Eye (tissue), 1 donor: ENCODE data around the gene C12orf76.
"Not testable (repeated sequence)": the region's sequence is repeated elsewhere in the genome, so short reads cannot be mapped to it uniquely, and the experiment has no call there.

Source experiments
- DNase-seq: peaks from one replicate; pipeline ENCODE4 v3.0.0-alpha.2; 2015

Gene C12orf76

DNA sequence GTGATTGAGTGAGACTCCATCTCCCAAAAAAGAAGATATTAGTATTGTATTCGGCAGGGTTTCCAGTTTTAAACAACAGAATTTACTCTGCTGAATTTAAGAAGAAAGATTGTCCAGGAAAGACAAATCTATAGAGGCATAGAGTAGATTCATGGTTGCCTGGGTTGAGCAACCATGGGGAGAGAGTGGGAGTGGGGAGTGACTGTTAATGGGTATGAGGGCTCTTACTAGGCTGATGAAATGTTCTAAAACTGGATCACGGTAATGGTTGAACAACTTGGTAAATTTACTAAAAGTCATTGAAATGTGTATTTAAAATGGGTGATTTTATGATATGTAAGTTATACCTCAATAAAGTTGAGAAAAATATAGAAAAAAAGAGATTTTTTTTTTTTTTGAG, 13.9 kb upstream of the C12orf76 start:
- DNase-seq: no peak

- DNase-seq: no peak
Measured at GRCh38 chr12:110059651-110060000, 11.3 kb upstream of the C12orf76 start.

DNA sequence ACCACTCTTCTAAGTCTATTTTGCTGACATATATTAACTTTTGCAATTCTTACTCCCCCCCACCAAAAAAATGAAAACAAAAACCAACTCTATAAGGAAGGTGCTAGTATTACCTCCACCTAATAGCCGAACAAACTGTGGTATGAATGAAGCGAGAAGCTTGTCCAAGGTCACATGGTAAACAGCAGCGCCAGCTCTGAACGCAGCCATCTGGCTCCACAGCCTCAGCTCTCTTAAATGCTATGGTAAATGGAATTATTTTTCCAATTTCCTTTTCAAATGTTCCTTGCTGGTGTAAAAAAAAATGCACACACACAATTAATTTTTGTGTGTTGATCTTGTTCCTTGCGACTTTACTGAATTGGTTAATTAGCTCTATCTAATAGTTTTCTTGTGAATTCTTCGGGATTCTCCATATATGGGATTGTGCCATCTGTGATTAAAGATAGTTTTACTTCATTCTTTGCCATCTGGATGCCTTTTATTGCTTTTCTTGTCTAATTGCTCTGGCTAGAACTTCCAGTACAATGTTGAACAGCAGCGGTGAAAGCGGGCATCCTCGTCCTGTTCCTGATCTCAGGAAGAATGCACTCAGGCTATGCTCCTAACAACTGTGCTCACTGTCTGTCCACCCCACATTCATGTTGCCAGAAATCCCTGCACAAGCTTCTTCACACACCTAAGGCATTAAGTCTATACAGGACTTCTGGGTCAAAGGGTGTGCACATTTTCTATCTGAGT, 10.7 kb upstream of the C12orf76 start:
- DNase-seq: no peak

GRCh38 chr12:110056643-110057042, 8.3 kb upstream of the C12orf76 start:
- not testable (repeated sequence) for DNase-seq

DNA sequence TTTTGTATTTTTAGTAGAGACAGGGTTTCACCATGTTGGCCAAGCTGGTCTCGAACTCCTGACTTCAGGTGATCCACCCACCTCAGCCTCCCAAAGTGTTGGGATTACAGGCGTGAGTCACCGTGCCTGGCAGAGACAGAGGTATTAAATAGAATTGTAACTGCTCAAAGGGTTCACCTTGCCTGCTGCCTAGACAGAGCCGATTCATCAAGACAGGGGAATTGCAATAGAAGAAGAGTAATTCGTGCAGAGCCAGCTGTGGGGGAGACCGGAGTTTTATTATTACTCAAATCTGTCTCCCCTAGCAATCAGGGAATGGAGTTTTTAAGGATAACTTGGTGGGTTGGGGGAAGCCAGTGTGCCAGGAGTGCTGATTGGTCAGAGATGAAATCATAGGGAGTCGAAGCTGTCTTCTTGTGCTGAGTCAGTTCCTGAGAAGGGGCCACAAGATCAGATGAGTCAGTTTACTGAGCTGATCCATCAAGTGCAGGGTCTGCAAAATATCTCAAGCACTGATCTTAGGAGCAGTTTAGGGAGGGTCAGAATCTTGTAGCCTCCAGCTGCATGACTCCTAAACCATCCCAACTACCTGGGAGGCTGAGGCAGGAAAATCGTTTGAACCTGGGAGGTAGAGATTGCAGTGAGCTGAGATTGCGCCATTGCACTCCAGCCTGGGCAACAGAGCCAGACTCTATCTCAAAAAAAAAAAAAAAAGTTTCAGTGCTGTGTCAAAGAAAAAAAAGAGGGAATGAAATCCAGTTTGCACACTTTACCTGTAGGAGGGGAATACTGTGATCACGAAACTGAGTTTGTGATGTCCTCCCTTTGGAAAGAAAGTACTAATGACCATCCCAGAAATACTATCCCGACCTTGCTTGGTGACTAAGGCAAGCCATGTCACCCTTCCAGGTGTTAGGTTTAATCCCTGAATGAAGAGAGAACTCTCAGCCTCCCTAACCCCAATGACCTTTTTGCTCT, 7.3 kb upstream of the C12orf76 start:
- not testable (repeated sequence) for DNase-seq

DNA sequence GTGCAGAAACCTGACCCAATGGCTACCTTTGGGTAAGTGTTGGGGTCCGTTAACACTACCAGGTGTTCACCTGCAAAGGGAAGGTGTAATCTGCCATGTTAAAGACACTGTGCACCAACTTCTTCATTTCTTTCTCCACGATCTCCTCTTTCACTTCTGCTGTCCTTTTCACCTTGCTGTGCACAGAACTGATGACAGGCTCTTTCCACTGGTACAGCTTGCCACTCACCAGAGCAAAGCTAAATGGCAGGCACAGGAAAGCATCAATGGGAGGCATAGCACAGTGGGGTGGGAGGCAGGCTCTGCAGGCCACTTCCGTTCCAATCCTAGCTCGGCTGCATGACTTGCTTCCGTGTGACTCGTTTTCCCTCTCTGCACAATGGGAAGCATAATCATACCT, 2.6 kb upstream of the C12orf76 start:
- DNase-seq: no peak

GRCh38 chr12:110049666-110050065, 1.3 kb upstream of the C12orf76 start:
- not testable (repeated sequence) for DNase-seq

- not testable (repeated sequence) for DNase-seq
Measured at GRCh38 chr12:110049034-110049433, 712 bp upstream of the C12orf76 start.

GRCh38 chr12:110047297-110047940, 903 bp downstream of the C12orf76 start:
- DNase-seq: no peak

DNA sequence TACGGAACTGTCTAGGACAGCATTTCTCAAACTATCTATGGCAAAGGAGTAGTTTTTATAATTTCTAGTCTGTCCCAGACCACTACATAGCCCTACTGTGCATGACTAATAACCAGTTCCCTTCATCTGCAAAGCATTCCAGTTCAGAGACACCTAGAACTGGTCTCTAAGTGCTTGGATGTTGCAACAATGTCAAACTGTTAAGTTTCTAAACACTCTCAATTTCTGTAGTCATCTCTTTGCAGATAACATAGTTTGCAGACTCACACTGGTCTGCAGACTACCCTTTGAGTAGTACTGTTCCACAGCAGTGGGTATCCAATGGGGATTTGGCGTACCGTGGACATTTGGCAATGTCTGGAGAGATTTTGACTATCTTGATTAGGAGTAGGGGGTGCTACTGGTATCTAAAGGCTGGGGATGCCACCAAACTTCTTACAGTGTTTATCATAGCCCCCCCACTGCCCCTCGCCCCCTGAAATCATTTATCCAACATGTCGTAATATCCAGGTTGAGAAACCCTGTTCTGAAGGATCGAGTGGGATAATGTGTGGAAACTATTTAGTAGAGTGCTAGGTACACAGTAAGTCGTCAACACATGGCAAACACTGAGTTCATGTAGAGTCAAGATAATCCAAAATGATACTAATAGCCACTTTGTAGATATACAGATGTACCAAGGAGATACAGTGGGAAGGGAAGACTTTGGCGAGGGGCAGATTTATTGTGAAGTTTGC, 1.7 kb downstream of the C12orf76 start:
- no peak for DNase-seq

GRCh38 chr12:110042264-110042663, 6.1 kb downstream of the C12orf76 start:
- DNase-seq: no peak

DNA sequence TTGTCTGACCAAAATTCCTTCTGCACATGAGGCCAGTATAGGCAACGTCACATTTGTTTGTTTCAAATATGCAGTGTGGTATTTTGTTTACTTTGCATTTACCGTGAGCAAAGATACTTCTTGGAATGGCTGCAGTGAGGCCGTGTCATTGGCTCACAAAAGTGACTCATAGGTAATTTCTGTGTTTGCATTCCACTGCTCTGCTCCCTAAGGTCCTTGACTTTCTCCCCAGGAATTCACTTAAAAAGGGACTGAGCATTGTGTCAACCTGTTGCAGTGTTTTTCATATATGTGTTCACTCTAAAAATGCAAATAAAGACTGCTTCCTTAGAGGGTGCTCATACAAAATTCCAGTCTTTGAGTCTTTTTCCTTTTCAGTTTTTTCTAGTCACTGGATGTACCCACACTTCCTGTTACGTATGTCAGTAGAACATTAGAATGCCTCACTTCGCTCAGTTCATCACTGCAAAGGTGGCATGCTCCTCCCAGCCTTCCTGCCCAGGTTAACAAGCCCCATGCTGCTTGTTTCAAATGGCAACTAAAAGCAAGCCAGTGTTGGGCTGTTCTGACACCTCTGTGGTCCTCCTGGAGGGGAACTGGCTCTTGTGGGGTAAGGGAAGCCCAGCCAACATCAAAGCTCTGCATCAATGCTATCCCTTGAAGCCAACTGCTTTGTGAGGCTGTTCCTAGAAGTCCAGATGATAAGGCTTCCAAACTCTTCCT, 9.1 kb downstream of the C12orf76 start:
- DNase-seq: no peak

DNA sequence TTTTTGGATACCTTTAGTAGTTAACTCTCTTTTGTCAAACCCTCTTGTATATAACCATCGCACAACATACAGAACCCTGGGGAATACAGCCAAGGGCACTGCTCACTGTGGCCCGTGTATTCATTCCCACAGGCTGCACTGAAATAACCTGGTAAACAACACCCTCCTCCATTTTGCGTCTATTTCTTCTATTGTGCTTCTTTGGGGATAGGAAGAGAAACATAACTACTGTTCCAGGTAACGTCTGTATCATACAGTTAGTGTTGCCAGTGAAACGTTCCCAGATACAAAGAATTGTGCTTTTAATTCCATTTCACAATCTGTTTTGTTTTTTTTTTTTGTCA, 9.6 kb downstream of the C12orf76 start:
- no peak for DNase-seq

GRCh38 chr12:110037315-110037714, 11.0 kb downstream of the C12orf76 start:
- no peak for DNase-seq

GRCh38 chr12:110035534-110036104, 12.7 kb downstream of the C12orf76 start:
- DNase-seq: no peak

DNA sequence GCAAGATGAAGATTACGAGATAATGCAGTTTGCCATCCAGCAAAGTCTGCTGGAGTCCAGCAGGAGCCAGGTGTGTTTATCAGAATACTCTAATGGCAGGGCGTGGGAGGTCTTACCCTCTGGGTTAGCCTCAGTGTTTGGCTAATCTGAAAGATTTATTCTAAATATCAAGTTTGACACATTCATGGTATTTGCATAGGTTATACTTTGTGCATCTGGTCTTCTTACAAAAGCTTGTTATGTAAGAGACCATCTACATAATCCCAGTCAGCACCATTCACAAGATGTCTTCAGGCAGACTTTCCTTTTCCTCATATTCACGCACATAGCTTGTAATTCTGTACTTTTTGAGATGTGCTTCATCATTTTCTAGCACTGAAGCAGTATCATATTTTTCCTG, 14.4 kb downstream of the C12orf76 start:
- no peak for DNase-seq

DNA sequence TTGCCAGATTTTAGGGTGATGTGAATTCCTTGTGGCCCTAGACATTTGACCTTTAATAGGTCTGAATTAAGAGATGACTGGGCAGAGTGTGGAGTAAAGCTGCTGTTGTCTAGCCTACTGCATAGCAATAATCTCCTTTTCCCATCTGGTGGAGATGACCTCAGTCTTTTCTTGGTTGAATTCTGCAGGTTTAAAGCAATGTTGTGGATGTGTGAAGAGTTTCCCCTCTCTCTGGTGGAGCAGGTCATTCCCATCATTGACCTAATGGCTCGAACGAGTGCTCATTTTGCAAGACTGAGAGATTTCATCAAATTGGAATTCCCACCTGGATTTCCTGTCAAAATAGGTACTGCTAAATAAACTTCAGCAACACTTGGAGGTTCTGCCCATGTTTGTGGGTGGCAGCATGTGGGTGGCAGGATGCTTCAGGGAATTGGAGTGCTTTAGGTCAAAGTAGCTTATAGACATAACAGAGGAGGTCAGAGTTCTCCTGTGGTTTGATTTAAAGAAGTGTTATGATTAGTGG, 19.0 kb downstream of the C12orf76 start:
- DNase-seq: no peak

GRCh38 chr12:110028323-110028722, 20.0 kb downstream of the C12orf76 start:
- DNase-seq: no peak

DNA sequence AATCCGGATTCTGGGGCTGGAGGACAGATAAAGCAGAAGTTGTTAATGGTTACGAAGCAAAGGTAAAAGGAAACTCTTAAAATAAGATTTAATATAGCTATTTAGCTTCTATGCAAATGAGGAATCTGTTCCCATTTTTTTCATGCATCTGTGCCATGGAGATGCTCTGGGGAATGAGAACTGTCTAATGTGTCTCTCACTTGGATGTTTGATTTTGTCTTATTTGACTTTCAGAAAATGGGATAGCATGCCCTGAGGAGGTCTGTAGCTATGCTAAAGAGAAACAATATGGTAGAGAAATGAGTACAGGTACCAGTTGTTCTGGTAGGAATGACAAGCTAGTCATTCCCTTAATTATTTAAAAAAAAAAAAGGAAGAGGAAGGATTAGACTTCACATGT, 24.3 kb downstream of the C12orf76 start:
- peak; percentile 13 for DNase-seq

DNA sequence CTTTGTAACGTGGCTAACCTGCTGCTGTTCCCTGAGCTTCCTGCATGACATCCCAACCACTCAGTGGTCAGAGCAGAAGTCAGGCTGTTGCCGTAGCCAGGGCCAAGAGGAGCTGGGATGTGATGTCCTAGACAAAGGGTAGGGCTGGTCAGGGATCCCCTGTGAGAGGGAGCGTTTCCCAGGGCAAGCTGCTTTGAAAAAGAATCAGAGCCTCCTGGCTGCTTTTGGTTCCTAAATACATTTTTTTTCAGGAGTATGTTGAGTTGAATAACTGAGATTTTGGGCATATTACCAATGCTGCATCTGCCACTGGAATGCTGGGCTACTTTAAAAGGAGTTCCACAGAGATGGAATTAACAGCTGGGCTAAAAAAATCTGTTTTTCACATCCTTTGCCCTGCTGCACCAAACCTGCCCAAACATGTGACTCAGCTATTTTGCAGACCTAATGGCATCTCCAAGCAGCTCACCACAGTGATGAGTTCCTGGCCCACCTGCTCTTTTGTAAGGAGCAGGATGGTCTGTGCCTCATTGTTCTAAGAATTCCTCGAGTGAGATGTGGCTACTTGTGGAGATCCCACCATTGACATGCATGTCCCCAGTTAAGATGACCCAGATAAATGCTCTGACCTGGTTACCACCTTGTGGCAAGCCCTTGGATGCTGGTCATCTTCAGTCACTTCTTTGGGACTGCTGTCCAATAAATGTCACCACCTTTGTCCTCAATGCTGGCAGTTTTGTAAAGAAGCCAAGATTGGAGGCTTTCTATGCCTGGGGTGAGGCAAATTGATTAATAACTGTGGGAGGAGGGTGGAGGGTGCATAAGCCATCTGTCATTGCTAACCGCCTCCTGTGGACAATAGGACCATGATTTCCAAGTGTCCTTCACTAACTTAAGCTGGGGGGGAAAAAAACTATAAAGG, 25.0 kb downstream of the C12orf76 start:
- peak; percentile 47 for DNase-seq
